Stimulated activated naive CD4-positive, alpha-beta T cell treated with Interleukin-2 at 50 U/mL for 16 hours (primary cell): Measurements from ENCODE around the gene ITPK1.
A peak's percentile ranks its signal among the peaks of the same experiment; 100 is the strongest.

Experiments
- DNase-seq: peaks from one replicate; lab custom pipeline; 2025; lab: John Stamatoyannopoulos, UW

The ITPK1 gene

DNA sequence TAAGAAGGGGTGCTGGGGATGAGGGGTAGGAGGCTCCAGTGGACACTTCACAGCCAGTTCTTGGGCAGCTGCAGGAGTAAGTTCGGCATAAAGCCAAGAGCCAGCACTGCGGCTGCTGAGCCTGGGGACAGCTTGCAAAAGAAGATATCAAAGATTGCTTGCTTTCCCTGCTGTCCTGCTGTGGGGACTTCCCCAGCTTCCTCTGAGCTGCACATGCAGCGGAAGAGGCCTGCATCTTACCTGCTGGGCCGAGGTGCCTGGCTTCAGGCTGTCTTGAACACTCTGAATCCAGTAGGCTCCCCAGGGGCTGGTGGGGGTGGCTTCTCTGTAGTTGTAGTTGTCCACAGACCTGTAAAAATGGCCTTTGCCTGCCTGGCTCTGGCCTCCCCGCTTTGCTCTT, 191.5 kb downstream of the ITPK1 start:
- DNase-seq: no peak

DNA sequence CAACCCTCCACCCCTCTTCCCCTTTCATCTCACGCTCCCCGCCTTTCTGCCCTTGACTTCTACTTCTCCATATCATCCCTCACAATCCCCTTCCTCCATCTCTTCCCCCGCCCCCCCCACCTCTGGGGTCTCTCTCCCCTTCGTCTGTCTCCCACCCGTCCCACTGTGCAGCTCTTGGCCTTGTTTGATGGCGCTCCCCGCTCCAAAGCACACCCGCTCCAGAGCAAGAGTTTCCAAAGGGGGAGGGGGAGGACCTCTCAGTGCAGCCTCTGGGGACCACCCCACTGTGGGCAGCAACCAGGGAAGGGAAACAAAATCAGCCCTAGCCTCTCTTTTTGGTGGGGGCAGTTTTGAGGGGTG, 192.0 kb downstream of the ITPK1 start:
- no peak for DNase-seq

DNA sequence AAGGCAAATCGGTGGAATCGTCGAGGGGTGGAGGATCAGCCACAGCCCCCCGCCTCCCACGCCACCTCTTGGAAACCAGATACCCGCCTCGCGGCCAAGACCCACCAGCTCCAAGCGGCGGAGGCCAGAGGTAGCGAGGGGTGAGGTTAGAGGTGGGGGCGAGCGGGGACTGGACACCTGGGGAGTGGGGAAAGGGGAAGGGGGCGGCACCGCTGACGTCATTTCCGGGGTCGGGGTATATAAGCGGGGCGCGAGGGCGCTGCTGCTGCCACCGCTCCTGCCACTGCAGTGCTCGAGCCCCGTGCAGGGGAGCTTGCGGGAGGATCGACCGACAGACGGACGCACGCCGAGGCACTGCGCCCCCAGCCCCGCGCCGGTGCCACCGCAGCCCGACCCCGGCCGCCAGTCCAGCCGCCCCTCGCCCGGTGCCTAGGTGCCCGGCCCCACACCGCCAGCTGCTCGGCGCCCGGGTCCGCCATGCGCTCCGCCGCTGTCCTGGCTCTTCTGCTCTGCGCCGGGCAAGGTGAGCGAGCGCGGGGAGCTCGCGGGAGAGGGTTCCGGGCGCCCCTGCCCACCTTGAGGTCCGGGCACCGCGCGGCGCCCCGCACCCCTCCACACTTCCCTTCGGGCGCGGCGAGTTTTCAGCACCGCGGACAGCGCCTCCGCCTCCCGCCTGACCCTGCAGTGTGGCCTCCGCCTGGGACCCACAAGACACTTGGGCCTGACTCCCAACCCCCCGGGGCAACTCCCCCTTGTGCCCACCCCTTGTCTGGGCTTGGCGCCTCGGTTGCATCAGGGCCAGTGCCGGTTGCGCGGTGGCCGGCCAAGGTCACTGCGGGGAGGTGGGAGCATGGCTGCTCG, 192.6 kb downstream of the ITPK1 start, which contains the start of gene CHGA:
Gene CHGA, plus strand, starts transcription at position 268 of the 861 bp plus-strand sequence. Its CDS starts 210 bp downstream, at position 478.
- peak; percentile 5 for DNase-seq

DNA sequence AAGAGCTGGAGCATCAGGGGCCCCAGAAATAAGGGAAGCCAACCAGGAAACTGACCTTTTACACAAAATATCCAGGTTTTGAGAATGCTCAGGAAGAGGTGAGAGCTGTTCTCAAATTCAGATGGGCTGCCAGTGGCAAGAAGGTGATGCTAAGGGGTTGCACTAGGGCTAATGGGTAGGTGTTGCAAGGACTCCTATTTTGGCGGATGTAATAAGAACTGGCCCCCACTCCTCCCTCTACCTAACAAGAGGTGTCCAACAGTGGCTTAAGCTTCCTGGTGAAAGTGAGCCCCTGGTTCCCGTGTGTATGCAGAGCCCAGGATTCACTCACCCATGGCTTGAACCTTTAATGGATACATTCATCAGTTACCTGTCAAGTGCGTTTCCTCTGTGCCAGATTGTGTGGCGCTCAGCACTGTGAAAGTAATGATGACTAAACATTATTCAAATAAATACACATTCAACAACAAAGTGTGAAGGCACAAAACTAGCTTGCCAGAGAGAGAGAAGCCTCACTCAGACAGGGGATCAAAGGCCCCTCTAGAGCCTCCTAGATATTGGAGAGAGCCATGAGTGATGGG, 193.5 kb downstream of the ITPK1 start:
- DNase-seq: no peak

DNA sequence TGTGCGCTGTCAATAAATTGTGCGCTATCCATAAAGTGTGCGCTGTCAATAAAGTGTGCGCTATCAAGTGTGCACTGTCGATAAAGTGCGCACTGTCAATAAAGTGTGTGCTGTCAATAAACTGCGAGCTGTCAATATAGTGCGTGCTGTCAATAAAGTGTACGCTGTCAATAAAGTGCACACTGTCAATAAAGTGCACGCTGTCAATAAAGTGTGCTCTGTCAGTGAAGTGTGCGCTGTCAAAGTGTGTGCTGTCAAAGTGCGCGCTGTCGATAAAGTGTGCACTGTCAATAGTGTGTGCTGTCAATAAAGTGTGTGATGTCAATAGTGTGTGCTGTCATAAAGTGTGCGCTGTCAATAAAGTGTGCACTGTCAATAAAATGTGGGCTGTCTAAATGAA, 195.7 kb downstream of the ITPK1 start:
- DNase-seq: no peak

DNA sequence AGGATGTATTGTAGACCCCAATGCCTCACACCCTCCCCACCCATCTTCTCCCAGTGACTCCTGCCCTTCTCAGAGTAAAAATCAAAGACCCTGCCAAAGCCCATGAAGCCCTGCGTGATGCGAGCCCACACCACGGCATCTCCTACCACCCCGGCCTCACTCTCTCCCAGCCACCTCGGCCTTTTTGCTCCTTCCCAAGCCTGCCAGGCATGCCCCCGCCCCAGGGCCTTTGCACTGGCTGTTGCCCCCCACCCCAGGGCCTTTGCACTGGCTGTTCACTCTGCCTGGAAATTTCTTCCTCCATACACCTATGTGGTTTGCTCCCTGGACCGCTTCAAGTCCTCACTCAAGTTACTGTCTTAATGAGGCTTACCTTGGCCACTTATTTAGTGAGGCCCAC, 197.8 kb downstream of the ITPK1 start:
- DNase-seq: no peak

DNA sequence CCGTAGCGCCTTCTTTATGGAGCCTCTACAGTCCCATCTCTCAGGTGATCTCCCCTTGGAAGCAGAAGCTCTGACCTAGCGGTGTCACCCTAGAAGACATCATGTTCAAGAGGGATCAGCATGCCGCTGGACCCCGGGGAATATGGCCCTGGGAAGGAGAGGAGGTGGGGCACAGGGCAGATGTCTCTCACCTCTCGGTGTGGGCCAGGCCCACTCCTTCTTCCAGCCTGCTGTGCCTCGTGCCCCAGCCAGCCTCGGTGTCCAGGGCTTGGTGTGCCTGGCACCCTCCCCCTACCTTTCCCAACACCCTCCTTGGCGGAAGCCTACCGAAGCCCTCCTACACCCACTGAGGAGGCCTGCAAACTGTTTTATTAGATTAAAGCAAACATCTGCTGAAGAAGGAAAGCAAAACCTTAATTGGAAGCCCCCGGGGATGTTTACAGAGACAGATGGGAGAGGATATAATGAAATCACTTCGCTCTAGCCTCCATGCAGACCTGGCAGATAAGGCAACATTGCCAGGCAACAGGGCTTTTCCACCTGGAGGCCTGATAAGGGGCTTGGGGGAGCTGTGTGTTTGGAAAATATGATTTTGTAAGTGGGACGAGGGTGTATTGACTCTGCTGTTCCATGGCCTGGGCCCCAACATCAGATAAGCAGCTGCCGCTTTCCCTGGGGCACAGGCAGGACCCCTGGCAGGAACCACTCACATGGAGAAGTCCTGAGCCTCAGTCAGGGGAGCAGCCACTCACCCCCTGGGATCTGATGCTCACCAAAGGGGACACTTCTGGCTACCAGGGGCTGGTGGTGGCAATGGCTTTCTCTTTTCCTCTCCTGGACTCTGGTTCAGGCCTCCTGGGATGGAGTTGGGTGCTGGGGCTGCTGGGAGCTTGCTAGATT, 198.4 kb downstream of the ITPK1 start:
- no peak for DNase-seq

DNA sequence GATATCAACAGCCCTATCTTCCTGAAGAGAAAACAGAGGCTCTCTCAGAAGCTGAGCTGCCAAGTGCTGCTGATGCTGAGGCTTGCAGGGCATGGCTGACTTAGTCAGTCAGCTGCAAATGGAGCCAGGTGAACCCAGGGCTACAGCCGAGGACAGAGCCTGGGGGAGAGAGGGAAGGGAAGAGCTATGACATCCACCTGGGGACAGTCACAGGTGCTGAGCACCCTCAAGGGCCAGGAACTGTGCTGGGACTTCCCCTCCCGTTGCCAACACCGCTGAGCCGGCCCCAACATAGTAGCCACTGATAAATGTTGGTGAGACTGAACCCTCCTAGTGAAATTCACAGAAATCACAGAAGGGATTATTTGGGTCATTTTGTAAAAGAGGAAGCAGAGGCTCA, 199.5 kb downstream of the ITPK1 start:
- no peak for DNase-seq

DNA sequence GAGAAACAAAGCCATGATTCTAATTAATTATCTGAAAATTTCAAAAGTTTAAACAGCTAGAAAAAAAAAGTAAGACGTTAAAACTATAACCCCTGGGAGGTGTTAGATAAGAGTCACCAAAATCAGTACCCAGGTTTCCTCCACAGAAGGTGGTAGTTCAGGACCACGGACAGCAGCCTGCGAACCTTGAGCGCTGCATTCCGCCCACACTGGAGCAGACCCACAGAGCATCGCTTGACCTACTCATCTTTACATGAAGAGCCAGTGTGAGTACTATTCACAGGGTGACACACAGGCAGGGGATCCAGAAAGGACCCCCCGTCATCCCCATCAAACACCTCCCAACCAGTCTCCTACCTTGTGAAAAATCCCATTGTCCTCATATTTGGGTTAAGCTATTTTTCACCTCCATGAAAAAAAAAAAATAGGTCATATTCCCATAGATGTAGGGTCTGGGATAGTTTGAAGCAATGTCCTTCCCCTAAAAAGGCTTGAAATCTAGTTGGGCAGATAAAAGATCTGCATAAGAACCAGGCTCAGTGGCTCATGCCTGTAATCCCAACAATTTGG, 201.6 kb downstream of the ITPK1 start:
- peak; percentile 18 for DNase-seq

DNA sequence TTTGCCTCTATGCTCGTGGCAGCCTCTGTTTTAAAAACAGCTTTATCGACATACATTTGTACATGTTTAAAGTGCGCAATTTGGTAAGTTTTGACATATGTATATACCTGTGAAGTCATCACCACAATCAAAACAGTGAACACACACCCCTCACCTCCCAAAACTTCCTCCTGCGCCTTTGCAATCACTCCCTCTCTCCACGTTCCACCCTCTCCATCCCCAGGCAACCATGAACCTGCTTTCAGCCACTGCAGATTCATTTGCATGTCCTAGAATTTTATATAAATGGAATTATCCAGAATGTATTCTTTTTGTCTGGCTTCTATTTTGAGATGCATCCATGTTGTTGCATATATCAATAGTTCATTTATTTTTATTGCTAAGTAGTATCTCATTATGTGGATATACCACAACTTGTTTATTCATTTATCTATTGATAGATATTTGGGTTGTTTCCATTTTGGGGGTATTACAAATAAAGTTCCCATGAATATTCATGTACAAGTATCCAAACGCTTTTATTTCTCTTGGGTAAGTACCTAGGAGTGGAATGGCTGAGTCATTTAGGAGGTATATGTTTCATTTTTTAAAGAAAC, 208.3 kb downstream of the ITPK1 start:
- DNase-seq: no peak

DNA sequence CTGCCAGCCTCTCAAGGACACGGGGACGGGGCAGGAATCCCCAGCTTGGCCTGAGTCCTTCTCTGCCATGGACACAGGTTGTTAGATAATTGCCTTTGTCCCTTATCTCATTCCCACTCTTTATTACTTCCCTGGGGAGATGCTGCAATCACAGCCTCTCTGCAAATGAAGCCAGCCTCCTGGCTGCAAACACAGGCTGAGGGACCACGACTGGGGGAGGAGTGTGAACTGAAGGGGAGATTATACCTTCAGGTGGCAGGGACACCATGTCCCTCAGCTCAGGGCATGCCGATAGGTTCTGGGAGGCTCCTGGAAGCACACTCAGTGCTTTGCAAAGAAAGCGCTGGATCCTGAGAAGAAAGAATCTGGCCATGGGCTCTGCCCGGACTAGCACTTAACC, 208.9 kb downstream of the ITPK1 start:
- DNase-seq: no peak

DNA sequence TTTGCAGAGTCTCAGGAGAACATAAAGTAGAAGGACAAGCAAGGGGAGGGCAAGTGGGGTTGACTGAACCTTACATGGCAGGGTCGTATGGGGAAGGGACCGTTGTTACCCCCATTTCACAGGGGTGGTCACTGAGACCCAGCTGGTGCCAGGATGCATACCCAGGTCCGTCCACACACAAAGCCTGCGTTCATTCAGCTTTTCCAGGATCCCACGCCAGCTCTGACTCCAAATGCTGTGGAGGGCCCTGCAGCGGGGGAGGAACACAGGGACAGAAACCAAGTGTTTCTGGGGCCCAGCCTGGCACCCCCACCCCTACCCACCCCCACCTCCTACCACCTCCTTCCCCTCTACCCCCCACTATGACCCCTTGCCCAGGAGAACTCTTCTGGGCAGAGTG, 209.3 kb downstream of the ITPK1 start:
- no peak for DNase-seq

DNA sequence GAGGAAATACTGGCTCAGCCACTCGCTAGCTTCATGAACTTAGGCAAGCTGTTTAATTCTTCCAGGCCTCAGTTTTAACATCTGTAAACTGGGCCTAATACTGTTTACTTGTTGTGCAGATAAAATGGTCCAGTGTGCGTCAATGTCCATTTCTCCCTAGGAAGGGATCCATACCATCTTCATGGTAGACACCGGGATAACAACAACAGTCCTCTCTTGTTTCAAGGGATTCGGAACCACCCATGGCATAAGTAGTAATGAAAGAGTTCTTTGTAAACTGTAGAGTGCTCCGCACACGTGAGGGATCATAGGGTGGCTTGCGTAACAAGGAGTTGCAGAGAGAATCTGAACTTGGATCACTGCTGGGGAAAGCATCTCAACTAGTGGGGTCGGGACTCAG, 210.1 kb downstream of the ITPK1 start:
- DNase-seq: no peak

DNA sequence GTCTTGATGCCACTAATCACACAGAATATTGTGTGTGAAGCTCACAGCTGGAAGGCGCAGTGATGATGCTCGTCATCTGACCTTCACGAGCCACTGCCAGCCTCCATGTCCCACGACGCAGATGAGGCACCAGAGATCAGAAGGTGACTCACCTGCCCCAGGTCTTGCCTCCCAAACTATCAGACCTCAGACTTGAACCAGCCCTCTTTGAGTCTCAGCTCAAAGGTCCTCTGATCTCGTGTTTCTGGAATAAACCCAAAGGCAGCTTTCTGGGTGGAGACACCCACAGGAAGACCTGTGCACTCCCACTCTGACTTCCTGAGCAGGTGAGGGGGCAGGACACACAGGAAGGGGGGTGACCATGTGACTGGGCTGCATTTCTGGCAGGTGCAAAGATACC, 212.4 kb downstream of the ITPK1 start:
- DNase-seq: no peak

DNA sequence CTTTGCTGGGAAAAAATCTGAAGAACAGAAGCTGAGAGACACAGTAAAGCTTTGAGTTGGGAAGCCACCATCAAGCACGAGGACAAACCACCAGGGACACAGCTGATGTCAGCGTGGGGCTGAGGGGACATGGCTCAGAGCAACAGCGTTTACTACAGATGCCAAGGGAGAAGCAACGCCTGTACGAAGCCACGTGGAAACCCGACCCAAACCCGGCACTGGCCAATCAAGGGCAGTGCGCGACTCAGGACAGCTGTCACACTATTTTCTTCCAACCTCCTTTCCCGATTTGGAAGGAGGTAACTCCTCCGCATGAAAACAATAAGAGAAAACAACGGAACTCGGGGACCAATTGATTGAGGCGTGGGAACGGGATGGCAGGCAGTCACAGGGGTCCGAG, 213.0 kb downstream of the ITPK1 start:
- DNase-seq: no peak

DNA sequence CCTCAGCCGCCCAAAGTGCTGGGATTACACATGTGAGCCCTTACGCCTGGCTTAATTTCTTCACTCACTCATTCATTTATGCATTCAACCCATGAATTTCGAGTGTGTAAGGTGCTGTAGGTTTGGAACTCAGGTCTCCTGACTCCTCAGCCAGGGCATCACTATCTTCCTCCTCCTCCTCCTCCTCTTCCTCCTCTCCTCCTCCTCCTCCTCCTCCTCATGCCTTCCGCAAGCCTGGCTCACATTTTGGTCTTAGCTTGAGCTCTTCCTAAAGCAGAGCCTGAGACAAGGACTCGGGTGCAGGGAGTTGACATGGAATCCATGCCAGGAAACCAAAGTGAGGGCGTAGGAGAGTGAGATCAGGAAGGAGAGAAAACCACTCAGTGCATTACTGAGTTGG, 213.5 kb downstream of the ITPK1 start:
- no peak for DNase-seq

DNA sequence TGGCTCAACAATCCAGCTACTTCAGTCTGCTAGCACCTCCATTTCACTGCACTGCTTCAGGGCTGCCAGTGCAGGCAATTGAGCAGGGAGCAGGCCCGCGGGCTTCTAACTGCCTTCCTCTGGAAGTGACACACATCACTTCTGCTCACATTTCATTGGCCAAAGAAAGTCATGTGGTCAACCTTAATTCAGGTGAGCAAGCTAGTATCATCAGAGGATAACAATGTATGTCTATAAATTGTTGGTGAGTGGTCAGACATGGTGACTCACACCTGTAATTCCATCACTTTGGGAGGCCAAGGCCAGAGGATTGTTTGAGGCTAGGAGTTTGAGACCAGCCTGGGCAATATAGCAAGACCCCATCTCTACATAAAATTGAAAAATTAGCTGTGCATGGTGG, 215.1 kb downstream of the ITPK1 start:
- DNase-seq: no peak

DNA sequence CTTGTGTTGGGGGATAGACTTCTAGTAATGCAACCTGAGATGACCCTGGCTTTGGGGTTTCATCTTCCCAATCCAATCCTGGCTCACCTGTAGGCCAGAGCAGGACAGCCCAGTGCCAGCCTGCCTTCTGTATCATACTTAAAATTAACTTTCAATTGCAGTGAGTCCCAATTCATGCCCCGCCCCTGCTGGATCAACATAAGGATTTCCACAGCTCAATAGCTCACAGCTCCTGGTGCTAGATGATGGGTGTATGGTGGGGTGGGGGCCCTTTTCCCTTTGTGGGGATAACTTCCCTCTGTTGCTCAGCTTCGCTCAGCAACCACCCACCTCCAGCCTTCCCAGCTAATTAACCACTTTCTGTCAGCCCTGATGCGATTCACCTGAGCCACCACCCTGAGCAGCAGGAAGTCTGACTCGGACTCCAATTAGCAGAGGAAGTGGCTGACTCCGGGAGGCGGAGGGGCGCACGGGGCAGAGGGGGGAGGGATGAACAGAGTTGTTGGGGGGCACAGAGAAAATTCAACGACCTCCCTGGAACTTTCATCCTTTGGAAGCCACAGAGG, 217.1 kb downstream of the ITPK1 start:
- DNase-seq: no peak

DNA sequence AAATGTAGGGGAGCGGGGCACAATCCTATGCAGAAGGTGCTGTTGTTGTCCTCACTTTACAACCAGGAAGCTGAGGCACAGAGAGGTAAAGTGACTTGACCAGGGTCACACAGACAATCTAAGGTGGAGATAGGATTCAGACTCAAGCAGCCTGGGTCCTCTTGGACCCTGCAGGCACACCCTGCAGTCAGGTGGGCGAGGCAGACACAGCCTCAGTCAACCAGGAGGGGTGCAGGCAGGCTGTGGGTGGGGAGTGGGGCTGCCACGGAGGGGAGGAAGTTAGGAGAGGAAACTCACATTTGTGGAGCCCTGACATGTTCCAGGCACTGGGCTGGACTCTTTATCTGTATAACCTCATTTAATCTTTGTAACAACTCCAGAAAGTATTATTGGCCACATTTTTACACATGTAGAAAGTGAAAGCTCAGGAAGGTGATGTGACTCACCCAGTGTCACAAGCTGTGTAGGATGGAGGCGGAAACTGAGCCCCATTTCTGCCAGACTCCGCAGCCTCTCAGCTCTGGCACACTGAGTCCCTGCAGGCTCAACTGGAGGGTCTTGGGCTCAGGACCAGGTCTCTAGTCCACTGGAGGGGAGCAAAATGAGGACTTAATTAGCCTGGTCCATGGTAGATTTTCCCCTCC, 217.7 kb downstream of the ITPK1 start:
- peak; percentile 19 for DNase-seq

DNA sequence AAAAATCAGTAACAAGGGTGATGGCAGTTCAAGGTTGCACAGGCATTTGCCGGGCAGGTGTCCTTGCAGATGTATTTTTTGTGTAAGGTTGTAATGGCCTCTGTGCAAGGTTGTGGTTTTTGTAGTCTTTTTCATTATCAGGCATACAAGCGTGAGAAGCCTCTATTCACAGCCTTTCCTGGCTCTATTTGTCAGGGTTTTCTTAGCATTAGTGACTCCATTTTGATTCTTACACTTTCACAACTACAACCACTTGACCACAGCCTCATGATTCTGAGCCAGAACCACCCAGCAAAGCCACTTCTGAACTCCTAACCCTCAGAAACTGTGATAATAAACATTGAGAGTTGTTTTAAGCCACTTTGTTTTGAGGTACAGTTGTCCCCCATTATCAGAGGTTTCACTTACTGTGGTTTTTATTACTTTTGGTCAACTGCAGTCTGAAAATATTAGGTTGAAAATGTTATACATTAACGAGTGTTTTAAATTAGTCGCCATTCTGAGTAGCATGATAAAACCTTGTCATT, 220.3 kb downstream of the ITPK1 start:
- DNase-seq: no peak

DNA sequence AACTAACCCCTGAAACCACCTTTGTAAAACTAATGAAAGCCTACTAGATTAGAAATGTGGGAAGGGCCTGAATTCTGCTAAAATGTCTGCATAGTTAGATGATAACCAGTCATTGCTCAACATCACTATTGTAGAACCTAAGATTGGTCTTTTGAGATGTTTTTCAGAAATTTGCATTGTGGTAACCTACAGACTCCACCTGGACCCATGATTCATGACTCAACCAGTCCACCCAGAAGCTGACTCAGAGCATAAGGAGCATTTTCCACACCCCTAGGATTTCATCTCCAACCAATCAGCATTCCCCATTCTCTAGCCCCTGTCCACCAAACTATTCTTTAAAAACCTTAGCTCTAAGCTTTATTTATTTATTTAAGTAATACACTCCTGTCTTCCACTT, 223.1 kb downstream of the ITPK1 start:
- DNase-seq: no peak
